NCI-H446 treated with DMSO at 0.1 percent for 48 hours (cell line): ENCODE results near the gene FBXL12.
A peak's percentile ranks its signal among the peaks of the same experiment; 100 is the strongest.
"Not testable (repeated sequence)": the region's sequence is repeated elsewhere in the genome, so short reads cannot be mapped to it uniquely, and the experiment has no call there.

Source experiments
- DNase-seq: peaks from one replicate; lab custom pipeline; 2025; lab: John Stamatoyannopoulos, UW

FBXL12 gene

DNA sequence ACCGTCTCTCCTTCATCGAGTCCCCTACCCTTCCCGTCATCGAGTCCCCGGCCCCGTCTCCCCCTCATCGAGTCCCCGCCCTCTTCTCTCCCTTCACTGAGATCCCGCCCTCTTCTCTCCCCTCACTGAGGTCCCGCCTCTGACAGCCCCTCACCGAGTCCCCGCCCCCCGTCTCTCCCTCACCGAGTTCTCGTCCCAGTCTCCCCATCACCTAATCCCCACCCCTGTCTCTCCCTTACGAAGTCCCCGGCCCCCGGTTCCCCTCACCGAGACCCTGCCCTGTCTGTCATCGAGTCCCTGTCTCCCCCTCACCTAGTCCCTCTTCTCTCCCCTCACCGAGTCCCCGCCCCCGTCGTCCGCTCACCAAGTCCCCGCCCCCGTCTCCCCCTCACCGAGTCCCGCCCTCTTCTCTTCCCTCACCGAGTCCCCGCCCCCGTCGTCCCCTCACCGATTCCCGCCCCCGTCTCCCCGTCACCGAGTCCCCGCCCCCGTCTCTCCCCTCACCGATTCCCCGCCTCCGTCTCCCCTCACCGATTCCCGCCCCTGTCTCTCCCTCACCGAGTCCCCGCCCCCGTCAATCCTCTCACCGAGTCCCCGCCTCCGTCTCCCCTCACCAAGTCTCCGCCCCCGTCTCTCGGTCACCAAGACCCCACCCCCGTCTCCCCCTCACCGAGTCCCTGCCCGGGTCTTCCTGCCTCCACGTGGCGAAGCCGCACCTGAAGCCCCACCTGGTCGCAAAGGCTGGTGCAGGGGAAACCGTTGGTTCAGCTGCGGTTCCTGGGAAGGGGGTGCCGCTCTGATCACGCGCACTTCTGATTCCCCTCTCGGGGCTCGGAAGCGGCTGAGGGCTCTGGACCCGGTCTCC lies 26.4 kb downstream of the FBXL12 start:
- DNase-seq, result peak; percentile 88

DNA sequence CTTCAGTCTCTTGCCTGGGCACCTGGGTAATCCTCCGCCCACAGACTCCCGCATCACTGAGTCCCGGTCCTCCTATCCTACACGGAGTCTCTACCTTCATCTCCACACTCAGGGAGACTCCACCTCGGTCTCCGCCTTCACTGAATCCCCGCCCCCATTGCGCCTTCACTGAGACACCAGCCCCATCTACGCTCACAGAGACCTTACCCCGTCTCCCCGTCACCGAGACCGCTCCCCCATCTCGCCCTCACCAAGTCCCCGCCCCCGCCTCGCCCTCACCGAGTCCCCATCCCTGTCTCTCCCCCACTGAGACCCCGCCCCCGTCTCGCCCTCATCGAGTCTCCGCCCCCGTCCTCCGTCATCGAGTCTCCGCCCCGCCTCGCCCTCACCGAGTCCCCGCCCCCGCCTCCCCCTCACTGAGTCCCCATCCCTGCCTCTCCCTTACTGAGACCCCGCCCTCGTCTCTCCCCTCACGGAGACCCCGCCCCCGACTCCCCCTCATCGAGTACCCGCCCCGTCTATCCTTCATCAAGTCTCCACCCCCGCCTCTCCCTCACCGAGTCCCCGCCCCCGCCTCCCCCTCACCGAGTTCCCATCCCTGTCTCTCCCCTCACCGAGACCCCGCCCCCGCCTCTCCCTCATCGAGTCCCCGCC lies 27.2 kb downstream of the FBXL12 start:
- peak; percentile 88 for DNase-seq

GRCh38 chr19:9791073-9791367 lies 27.9 kb downstream of the FBXL12 start:
- DNase-seq, result not testable (repeated sequence)

DNA sequence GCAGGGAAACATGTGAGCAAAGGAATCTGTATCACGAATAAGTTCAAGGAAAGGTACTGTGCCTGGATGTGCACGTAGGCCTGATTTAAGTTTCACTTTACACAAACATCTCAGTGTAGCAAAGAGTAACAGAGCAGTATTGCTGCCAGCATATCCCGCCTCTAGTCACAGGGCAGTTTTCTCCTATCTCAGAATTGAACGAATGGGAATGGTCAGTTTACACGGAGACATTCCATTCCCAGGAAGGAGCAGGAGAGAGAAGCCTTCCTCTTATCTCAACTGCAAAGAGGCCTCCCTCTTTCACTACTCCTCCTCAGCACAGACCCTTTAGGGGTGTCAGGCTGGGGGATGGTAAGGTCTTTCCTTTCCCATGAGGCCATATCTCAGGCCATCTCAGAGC lies 29.3 kb downstream of the FBXL12 start:
- DNase-seq, result not testable (repeated sequence)

- no peak for DNase-seq
These were observed 29.8 kb downstream of the FBXL12 start for GRCh38 chr19:9789066-9789465.

DNA sequence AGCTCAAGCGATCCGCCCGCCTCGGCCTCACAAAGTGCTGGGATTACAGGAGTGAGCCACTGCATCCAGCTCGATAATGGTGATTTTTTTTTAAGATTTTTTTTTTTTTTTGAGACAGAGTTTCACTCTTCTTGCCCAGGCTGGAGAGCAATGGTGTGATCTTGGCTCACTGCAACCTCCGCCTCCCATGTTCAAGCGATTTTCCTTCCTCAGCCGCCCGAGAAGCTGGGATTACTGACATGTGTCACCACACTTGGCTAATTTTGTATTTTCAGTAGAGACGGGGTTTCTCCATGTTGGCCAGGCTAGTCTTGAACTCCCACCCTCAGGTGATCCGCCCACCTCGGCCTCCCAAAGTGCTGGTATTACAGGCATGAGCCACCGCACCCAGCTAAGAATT lies 30.3 kb downstream of the FBXL12 start:
- not testable (repeated sequence) for DNase-seq

GRCh38 chr19:9786819-9787218 lies 32.1 kb downstream of the FBXL12 start:
- no peak for DNase-seq

- DNase-seq, result no peak
These were observed 32.5 kb downstream of the FBXL12 start for GRCh38 chr19:9786342-9786741.

- peak; percentile 72 for DNase-seq
These were observed 33.2 kb downstream of the FBXL12 start for GRCh38 chr19:9785367-9786331.

GRCh38 chr19:9784163-9784496 lies 34.7 kb downstream of the FBXL12 start:
- not testable (repeated sequence) for DNase-seq

DNA sequence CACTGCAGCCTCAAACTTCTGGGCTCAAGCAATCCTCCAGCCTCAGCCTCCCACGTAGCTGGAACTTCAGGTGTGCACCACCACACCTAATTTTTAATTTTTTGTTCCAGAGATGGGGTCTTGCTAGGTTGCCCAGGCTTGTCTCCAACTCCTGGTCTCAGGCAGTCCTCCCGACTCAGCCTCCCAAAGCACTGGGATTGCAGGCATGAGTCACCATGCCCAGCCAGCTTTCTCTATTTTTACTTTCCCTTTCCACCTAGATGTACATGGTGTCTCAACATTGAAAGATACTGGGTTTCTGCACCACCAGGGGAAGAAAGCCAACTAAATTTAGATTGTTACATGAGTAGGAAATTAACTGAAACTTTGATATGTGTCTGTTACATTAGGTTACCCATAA lies 36.5 kb downstream of the FBXL12 start:
- no peak for DNase-seq

- peak; percentile 90 for DNase-seq
These were observed 50.4 kb downstream of the FBXL12 start, which contains the start of gene ZNF846 for GRCh38 chr19:9768175-9769112. Gene ZNF846, minus strand, starts transcription at chr19:9768738. Its CDS starts 3,788 bp downstream, at chr19:9764950.
